GM23248 (cell line): ENCODE data around the gene SEC22C.

Source experiments
- EZH2 ChIP-seq: fragments of 200-600 bp; sonication (generic); IDR thresholded peaks from 2 replicates; pipeline ENCODE4 v1.6.1; 2018; ENCODE audit warnings: antibody characterized with exemption, mild to moderate bottlenecking; ENCODE audit not compliant: insufficient read depth, poor library complexity, severe bottlenecking
- EZH2phosphoT487 ChIP-seq: fragments of 200-600 bp; sonication (generic); IDR thresholded peaks from 2 replicates; pipeline ENCODE4 v1.6.1; 2018; ENCODE audit warnings: antibody characterized with exemption, moderate library complexity, mild to moderate bottlenecking, low read depth; ENCODE audit not compliant: insufficient read depth

GRCh38 chr3:42605546-42606173, 23.9 kb upstream of the SEC22C start:
- TF ChIP-seq EZH2phosphoT487, result no peak
- no peak for TF ChIP-seq EZH2
